HG02610 (cell line): Measurements from ENCODE around the gene RBM26.
"Not testable (repeated sequence)": the region's sequence is repeated elsewhere in the genome, so short reads cannot be mapped to it uniquely, and the experiment has no call there.

Source experiments
- ATAC-seq: cut with Tn5 transposase; IDR thresholded peaks from one replicate; pipeline ENCODE4 v1.9.1; 2021; ENCODE audit warnings: mild to moderate bottlenecking, moderate library complexity; ENCODE audit not compliant: unreplicated experiment

RBM26 gene

DNA sequence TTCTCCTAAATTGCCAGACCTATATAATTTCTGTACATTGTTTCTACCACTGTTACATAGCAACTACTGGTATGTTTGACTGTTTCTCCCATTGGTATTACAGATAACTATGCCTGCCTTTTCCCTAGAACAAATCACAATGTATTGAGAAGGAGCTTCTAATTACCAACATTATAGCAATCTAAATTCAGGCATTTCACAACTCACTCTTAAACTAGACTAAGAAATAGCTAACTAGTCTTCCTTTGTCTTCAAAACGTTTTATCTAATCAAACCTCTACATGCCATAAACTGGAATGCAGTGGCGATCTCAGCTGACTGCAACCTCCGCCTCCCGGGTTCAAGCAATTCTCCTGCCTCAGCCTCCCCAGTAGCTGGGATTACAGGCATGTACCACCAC, 18.2 kb downstream of the RBM26 start:
- no peak for ATAC-seq

- peak; percentile 10 for ATAC-seq
These were observed 19.8 kb downstream of the RBM26 start for GRCh38 chr13:79386125-79386826.

GRCh38 chr13:79385694-79386093, 20.4 kb downstream of the RBM26 start:
- ATAC-seq: peak; percentile 93

DNA sequence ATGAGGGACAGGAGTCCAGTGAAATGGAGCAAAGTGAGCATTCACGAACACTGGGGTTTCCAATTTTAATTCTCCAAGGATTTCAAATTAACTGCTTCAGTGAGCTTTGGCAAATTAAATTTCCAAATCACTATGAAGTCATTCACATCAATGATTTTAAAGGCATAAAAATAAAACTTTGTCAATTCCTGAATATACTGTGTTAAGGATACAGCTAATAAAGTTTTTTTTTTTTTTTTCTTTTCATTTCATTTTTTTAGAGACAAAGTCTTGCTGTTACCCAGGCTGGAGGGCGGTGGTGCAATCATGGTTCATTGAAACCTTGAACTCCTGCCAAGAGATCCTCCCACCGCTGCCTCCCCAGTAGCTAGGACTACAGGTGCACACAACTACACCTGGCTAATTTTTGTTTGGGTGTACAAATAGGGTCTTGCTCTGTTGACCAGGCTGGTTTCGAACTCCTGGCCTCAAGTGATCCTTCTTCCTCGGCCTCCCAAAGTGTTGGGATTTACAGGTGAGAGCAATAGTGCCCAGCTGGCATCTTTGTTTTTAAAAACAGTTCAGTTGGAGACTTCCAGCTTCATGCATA, 21.9 kb downstream of the RBM26 start:
- no peak for ATAC-seq

DNA sequence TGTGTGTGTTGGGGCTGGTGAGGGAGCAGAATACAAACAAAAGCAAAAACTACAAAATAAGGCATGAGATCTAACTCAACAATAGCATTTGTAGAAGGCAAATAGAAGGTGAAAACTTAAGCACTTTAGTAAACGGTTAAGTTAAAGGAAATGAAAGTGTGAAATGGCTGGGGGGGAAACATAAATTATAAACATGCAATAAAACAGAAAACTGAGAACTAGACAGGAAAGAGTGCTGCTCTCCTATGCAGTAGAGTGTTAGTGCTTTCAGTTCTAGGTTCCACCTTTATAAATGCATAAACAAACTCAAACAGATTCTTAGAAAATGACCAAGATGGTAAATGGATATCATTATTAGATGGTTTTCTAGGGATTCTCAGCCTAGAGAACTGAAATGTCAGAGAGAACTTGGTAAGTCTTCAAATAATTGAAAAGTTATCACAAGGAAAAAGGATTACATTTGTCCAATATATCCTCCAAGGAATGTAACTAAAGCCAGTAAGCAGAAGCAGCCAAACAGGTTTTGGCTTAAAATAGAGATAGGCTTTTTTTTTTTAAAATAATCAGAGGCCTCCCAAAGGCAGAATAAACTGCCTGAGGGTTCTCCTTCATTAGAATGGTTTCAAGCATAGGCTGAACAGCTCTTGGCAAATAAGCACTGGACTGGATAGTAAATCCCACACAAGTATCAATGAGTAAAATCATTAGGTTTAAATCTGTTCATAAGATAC, 23.3 kb downstream of the RBM26 start:
- ATAC-seq: peak; percentile 32

DNA sequence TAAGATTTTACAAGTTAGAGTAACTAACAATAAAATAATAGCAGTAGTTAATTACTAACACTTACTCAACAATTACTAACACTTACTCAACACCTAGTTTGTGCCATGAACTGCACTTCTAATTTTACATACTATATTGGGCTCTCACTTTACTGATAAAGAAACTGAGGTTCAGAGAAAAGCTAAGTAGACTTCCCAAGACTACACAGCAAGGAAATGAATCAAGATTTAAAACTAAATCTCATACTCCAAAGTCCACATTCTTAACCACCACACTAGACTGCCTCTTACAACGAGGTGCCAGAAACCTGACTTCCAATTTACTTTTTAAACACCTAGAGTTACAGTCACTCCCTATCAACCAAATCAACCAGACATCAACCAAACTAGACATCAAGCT, 25.1 kb downstream of the RBM26 start:
- ATAC-seq: no peak

DNA sequence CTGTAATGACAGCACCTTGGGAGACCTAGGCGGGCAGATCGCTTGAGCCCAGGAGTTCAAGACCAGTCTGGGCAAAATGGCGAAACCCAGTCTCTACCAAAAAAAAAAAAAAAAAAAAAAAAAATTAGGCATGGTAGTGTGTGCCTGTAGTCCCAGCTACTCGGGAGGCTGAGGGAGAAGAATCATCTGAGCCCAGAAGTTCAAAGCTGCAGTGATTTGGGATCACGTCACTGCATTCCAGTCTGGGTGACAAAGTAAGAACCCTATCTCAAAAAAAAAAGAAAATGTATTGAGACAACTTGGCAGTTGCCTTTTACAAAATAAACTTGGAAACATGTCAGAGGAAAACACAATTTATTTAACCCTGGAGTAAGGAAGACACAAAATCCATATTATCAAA, 26.8 kb downstream of the RBM26 start:
- ATAC-seq: no peak

DNA sequence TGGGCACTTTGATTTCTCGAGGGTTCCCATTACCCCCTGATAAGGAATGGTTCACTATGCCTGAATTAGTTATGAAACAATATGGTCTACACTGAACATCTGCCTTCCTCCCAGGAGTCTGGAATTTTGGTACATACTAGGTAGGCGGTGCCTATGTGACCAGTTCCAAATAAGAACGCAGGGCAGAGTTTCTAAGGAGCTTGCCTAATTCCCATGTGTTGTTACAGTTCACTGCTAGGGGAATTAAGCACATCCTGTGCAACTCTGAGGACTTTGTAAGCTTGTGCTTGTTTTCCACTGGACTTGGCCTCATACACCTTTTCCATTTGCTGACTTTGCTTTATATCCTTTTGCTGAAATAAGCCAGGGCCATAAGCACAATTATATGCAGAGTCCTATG, 29.2 kb downstream of the RBM26 start:
- no peak for ATAC-seq

GRCh38 chr13:79374578-79374977, 31.5 kb downstream of the RBM26 start:
- no peak for ATAC-seq

GRCh38 chr13:79373916-79374315, 32.1 kb downstream of the RBM26 start:
- ATAC-seq: no peak

GRCh38 chr13:79369226-79369625, 36.8 kb downstream of the RBM26 start:
- no peak for ATAC-seq

GRCh38 chr13:79365981-79366380, 40.1 kb downstream of the RBM26 start:
- ATAC-seq: no peak

DNA sequence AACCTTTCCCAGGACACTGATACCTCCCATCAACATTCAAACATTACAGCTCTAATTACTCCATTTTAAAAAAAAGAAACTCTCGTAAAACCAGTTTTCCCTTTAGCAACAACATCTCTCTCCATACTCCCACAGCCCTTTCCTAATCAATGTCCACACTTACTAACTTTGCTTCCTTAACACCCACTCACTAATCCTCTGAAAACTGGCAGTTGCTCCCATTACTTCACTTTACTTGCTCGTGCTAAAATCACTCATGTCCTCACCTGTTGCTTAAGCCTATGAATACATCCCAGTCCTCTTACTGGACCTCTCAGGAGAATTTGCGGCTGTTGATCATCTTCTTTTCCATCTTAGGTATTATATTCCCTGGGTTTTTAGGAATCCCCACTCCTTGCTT, 44.8 kb downstream of the RBM26 start:
- ATAC-seq: no peak

GRCh38 chr13:79360095-79360494, 46.0 kb downstream of the RBM26 start:
- peak; percentile 83 for ATAC-seq

DNA sequence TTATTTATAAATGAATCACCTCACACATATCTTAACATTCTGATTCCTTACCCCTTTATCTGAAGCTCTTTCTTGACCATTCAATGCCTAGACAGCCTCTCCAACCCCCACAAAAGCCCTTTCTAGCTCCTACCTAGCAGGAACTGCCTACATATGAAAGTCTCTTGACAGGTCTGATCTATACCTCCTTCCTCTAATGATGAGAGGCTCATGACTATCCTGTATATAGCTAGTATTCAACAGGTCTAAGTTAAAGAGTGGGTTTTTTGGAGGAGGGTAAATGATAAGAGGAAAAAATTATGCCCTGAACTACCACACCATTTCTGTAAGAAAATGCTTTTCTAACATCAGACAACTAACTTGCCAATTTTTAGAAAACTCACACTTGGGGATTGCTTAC, 47.0 kb downstream of the RBM26 start:
- ATAC-seq: no peak

DNA sequence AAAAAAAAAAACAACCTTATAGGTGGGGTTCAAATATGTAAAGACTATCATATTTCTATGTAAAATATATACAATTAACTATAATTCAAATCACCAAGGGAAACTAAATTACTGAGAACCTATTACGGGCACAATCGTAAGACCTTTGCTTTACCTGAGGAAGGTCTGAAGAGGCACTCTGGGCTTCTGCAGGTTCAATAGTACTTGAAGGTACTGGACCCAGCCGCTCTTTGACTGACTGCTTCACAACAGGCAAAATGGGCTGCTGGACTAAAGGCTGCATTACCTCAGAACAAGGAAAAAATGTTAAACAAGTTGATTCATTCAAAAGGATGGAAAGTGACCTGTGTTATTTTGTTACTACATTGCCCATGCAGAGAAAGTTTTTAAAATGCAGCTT, 51.8 kb downstream of the RBM26 start:
- ATAC-seq: no peak

DNA sequence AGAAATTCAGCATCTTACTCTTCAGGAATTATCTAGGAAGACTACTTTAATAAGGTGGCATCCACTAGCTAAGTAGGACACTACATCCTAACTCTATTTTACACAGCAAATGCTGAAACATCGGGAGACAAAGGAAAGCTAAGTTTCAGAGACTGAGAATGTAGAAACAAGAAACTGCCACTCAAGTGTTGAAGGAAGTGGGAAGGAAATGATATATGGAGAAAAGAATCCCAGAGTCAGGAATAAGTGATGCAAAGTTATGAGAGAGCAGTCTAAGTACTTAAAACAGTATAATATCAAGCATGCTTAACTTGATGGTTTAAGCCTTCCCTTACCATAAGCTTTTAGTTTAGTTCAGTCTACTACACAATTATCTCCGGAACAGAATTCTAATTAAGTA, 52.4 kb downstream of the RBM26 start:
- ATAC-seq: no peak

DNA sequence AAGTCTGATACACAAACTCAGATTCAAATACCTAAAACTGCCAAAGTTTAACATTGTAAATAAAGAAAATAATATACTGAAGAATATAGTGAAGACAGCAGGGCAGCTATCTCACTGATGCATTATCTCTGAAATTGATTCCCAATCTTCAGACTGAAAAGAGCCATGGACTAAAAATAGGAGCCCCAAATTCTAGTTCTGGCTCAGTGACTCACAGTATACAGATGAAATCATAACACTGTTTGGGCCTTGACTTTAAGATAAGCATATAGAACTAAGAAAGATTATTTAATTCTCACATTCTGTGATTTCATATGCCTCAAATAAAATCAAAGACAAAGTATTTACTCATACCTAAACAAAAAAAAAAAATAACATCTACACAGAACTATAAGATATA, 53.9 kb downstream of the RBM26 start:
- no peak for ATAC-seq

DNA sequence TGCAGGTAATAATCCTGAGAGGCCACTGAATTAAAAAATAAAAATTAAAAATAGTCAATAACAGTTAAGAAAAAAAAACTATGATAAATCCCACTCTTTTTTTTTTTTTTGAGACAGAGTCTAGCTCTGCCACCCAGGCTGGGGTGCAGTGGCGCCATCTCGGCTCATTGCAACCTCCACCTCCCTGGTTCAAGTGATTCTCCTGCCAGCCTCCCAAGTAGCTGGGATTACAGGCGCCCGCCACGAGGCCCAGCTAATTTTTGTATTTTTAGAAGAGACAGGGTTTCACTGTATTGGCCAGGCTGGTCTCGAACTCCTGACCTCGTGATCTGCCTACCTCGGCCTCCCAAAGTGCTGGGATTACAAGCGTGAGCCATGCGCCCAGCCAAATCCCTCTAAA, 56.4 kb downstream of the RBM26 start:
- ATAC-seq: not testable (repeated sequence)

DNA sequence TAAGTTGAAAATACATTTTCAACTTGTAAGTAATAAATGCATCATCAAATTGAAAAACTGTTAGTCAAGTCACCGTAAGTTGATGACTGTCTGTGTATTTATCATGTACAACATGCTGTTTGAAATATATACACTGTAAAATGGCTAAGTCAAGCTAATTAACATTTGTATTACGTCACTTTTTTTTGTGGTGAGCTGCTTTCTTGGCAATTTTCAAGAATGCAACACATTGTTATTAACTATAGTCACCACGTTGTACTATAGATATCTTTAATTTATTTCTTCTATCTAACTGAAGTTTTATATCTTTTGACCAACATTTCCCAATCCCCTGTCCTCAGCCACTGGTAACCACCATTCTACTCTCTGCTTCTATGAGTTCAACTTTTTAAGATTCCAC, 57.0 kb downstream of the RBM26 start:
- no peak for ATAC-seq

DNA sequence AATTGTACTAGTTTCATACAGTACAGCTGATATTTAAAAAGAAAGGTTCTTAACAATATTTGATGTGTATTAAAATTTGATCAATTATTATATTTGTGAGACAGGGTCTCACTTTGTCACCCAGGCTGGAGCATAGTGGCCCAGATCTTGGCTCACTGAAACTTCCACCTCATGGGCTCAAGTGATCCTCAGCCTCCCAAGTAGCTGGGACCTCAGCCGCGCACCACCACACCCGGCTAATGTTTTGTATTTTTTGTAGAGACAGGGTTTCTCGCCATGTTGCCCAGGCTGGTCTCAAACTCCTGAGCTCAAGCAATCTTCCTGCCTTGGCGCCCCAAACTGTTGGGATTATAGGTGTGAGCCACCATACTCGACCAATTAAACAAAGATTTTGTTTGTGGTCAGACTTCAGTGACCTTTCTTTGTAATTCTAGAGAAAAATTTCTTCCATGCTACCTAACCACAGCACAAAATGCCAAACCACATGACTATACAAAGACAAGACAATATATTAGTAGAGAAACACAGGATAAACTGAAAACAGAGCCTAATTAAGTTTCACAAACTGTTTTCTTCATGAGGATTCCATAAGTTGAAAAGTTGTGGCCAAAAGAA, 59.6 kb downstream of the RBM26 start:
- ATAC-seq: no peak

GRCh38 chr13:79341202-79341601, 64.9 kb downstream of the RBM26 start:
- no peak for ATAC-seq
